Left ventricle myocardium inferior (tissue), 1 donor: ENCODE measurements around the gene EQTN. TPM values are rescaled to one million over a fixed set of nuclear protein-coding genes. Genes with fewer than 3 reads are reported as not detected.

Experiments used
- DNase-seq: peaks from one replicate; pipeline ENCODE4 v3.0.0-alpha.2; 2020
- H3K27ac ChIP-seq: fragments of 200-600 bp; replicated peaks from 2 replicates; pipeline ENCODE4 v1.8.0; 2021
- H3K27me3 ChIP-seq: fragments of 200-600 bp; 2 replicates; pipeline ENCODE4 v1.8.0; 2021; ENCODE audit warnings: low read depth
- H3K36me3 ChIP-seq: fragments of 200-600 bp; 2 replicates; pipeline ENCODE4 v1.8.0; 2021
- H3K4me1 ChIP-seq: fragments of 200-600 bp; 2 replicates; pipeline ENCODE4 v1.8.0; 2021
- H3K4me3 ChIP-seq: fragments of 200-600 bp; 2 replicates; pipeline ENCODE4 v1.8.0; 2021; ENCODE audit warnings: mild to moderate bottlenecking, moderate library complexity
- H3K9me3 ChIP-seq: fragments of 200-600 bp; replicated peaks from 2 replicates; pipeline ENCODE4 v1.8.0; 2021
- intact Hi-C: fragments of 100-400 bp; cut with micrococcal nuclease; formaldehyde crosslinking; loops from one replicate; pipeline ENCODE4 v1.11.0; 2022
- total RNA-seq: library from RNA; stranded (reverse); fragmentation: NEBNext Ultra II Directional; extraction: Animal tissue kit (Norgen Biotek cat#: 25700); gene quantifications from one replicate; pipeline ENCODE4 v1.2.1, GENCODE V29; 2021
- TF ChIP-seq, protein P1 (sequence below): fragments of 200-600 bp; IDR thresholded peaks from 2 replicates; pipeline ENCODE4 v1.8.0; 2021; ENCODE audit warnings: antibody characterized with exemption, mild to moderate bottlenecking, borderline replicate concordance
- donor health status: DM: no; HTN: yes; CAD: no; lungs with severe emphysema.

Gene EQTN
- total RNA-seq, 1 donor from 2014 or later: not detected

DNA sequence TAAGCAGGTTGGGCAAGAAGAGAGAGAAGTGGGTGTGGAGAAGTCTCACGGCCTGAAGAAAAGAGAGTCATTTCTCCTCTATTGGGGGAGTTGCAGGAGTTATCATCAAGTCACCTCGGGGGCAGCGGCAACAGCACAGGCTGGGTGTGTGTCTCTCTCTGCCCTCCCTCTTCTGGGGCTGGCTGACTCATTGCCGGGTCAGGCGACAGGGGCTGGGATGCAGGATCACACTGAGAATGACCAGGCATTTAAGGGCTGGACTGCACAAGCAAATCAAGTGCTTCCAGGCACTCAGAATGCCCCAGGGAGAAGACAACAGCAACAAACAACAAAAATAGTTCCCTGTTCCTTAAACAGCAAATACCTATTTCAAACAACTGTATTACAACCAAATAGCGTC is 6.3 kb upstream of the EQTN start:
- TF ChIP-seq, protein P1, sequence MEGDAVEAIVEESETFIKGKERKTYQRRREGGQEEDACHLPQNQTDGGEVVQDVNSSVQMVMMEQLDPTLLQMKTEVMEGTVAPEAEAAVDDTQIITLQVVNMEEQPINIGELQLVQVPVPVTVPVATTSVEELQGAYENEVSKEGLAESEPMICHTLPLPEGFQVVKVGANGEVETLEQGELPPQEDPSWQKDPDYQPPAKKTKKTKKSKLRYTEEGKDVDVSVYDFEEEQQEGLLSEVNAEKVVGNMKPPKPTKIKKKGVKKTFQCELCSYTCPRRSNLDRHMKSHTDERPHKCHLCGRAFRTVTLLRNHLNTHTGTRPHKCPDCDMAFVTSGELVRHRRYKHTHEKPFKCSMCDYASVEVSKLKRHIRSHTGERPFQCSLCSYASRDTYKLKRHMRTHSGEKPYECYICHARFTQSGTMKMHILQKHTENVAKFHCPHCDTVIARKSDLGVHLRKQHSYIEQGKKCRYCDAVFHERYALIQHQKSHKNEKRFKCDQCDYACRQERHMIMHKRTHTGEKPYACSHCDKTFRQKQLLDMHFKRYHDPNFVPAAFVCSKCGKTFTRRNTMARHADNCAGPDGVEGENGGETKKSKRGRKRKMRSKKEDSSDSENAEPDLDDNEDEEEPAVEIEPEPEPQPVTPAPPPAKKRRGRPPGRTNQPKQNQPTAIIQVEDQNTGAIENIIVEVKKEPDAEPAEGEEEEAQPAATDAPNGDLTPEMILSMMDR: no peak
- no peak for DNase-seq

GRCh38 chr9:27293996-27294395 is 3.0 kb downstream of the EQTN start:
- peaks cover 11% of the 10 kb centered on the region for H3K27me3 ChIP-seq
- no peak for DNase-seq
- no peaks in the 10 kb centered on the region for H3K4me1 ChIP-seq
- H3K36me3 ChIP-seq: no peaks in the 10 kb centered on the region
- no peaks in the 10 kb centered on the region for H3K9me3 ChIP-seq
- H3K27ac ChIP-seq: no peak overlapping the region
- no peak overlapping the region for H3K4me3 ChIP-seq
- intact Hi-C loops: no loop called here
- TF ChIP-seq, protein P1: no peak

More for the DNA sequence above, 6.3 kb upstream of the EQTN start:
- H3K36me3 ChIP-seq: no peaks in the 10 kb centered on the region
- no peaks in the 10 kb centered on the region for H3K9me3 ChIP-seq
- no peaks in the 10 kb centered on the region for H3K27me3 ChIP-seq
- no peak overlapping the region for H3K4me3 ChIP-seq
- no peaks in the 10 kb centered on the region for H3K4me1 ChIP-seq
- intact Hi-C loops: no loop called here
- H3K27ac ChIP-seq: no peak overlapping the region

DNA sequence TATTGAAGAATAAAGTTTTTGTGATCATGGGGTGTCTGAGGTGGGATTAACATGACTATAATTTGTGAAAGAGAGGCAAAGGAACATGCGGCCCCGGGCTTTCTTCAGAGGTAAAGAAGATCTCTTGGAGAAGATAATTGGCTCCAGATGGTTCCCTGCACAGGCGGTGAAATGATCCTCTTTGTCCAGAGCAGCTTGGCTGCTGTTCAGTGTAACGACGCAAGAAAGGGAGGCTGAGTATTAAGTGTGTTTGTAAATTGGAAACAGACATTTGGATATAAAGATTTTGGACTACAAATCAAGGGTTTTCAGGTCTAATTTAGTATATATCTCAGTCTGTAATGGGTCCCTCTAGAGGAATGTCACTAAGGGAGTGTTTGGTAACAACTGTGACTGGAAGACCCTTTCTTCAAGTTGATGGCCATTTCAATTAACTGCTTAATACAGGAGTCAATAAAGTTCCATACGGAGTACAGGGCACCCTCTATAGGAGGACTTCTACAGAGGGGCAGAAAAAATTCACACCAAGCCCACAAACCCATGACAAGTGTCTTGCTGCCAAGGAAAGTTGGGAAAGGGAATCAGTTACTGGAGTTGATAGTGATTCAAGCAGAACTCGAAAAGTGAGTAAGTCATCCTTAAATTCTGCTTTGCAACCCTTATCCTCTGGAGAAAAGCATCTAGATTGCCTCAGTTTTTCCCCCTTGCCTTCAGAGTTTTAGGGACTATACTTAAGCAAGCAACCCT is 4.1 kb downstream of the EQTN start:
- Histone ChIP-seq H3K27ac (no peak overlapping the region), H3K4me3 (no peak overlapping the region), H3K4me1 (no peaks in the 10 kb centered on the region), H3K36me3 (no peaks in the 10 kb centered on the region), H3K27me3 (peaks cover 18% of the 10 kb centered on the region), H3K9me3 (no peaks in the 10 kb centered on the region)
- intact Hi-C loops: no loop called here
- no peak for DNase-seq
- TF ChIP-seq, protein P1: no peak

GRCh38 chr9:27291292-27291691 is 5.7 kb downstream of the EQTN start:
- intact Hi-C loops: no loop called here
- DNase-seq: no peak
- no peak overlapping the region for H3K27ac ChIP-seq
- TF ChIP-seq, protein P1: no peak
- H3K9me3 ChIP-seq: no peaks in the 10 kb centered on the region
- H3K4me3 ChIP-seq: no peak overlapping the region
- H3K36me3 ChIP-seq: no peaks in the 10 kb centered on the region
- H3K4me1 ChIP-seq: no peaks in the 10 kb centered on the region
- H3K27me3 ChIP-seq: peaks cover 20% of the 10 kb centered on the region

GRCh38 chr9:27282269-27282668 is 14.7 kb downstream of the EQTN start:
- H3K36me3 ChIP-seq: no peaks in the 10 kb centered on the region
- no peak for DNase-seq
- no peaks in the 10 kb centered on the region for H3K9me3 ChIP-seq
- TF ChIP-seq, protein P1: no peak
- H3K4me1 ChIP-seq: peaks cover 7% of the 10 kb centered on the region
- no peaks in the 10 kb centered on the region for H3K27me3 ChIP-seq
- no peak overlapping the region for H3K27ac ChIP-seq
- no peak overlapping the region for H3K4me3 ChIP-seq
- intact Hi-C loops: no loop called here
